Gastroesophageal sphincter (tissue), 4 donors: Measurements from ENCODE around the gene VEGFA. TPM values are rescaled to one million over a fixed set of nuclear protein-coding genes. Genes with fewer than 3 reads are reported as not detected.

Experiments
- ATAC-seq: fragments of 150-250 bp; one replicate; pipeline ENCODE4 v1.9.1; 2016; ENCODE audit warnings: mild to moderate bottlenecking, moderate library complexity
- H3K27ac ChIP-seq, 4 donors: fragments of 200-600 bp; sonication (generic) in 3 of 4; 1 replicate in 3 of 4; 2 replicates in 1 of 4; pipeline ENCODE4 v1.5.1; 2016 to 2019
- H3K27me3 ChIP-seq: fragments of 200-600 bp; sonication (generic); one replicate; pipeline ENCODE4 v1.5.1; 2019
- H3K36me3 ChIP-seq, 2 donors: fragments of 200-600 bp; sonication (generic); one replicate each; pipeline ENCODE4 v1.5.1; 2019; ENCODE audit warnings: control low read depth in 1 of 2
- H3K4me1 ChIP-seq, 3 donors: fragments of 200-600 bp; sonication (generic); 1 replicate in 2 of 3; 2 replicates in 1 of 3; pipeline ENCODE4 v1.5.1; 2016 to 2019; ENCODE audit warnings: control low read depth in 2 of 3
- H3K4me3 ChIP-seq, 2 donors: fragments of 200-600 bp; sonication (generic); one replicate each; pipeline ENCODE4 v1.5.1; 2019; ENCODE audit warnings: mild to moderate bottlenecking in 1 of 2, moderate library complexity in 1 of 2
- H3K9me3 ChIP-seq, 3 donors: fragments of 200-600 bp; sonication (generic); one replicate each; pipeline ENCODE4 v1.5.1; 2017 to 2019; ENCODE audit warnings: control low read depth in 2 of 3
- CTCF ChIP-seq, 4 experiments: fragments of 200-600 bp in 2 of 4; fragments of 450-650 bp in 2 of 4; sonication (generic) in 1 of 4; IDR thresholded peaks; one replicate each; pipeline ENCODE4 v1.5.1; 2017 to 2019; ENCODE audit warnings: antibody characterized with exemption in 4 of 4, mild to moderate bottlenecking in 2 of 4, moderate library complexity in 2 of 4
- EP300 ChIP-seq: sonication (generic); formaldehyde crosslinking; IDR thresholded peaks from one replicate; pipeline ENCODE4 v1.6.1; 2017; ENCODE audit warnings: antibody characterized with exemption, mild to moderate bottlenecking
- POLR2A ChIP-seq, 2 donors: fragments of 450-650 bp; IDR thresholded peaks; one replicate each; pipeline ENCODE4 v1.6.1; 2017; ENCODE audit warnings: antibody characterized with exemption in 2 of 2, mild to moderate bottlenecking in 2 of 2, moderate library complexity in 1 of 2
- POLR2AphosphoS5 ChIP-seq: sonication (generic); formaldehyde crosslinking; IDR thresholded peaks from one replicate; pipeline ENCODE4 v1.6.1; 2017; ENCODE audit warnings: antibody characterized with exemption
- WGBS, 2 donors: methylation state at CpG; one replicate each; pipeline ENCODE4 v1.1.5; 2018; ENCODE audit warnings: low coverage in 1 of 2; 5-methylcytosine and 5-hydroxymethylcytosine counted together
- total RNA-seq, 4 donors: library from RNA; depleted of rRNA; stranded (reverse); fragments of >200 nt; gene quantifications; one replicate each; pipeline ENCODE4 v1.1.0, GENCODE V29; 2016

VEGFA gene
- total RNA-seq, 4 donors from 2014 or later = 32.2 to 66.2 (median 40.1) TPM

DNA sequence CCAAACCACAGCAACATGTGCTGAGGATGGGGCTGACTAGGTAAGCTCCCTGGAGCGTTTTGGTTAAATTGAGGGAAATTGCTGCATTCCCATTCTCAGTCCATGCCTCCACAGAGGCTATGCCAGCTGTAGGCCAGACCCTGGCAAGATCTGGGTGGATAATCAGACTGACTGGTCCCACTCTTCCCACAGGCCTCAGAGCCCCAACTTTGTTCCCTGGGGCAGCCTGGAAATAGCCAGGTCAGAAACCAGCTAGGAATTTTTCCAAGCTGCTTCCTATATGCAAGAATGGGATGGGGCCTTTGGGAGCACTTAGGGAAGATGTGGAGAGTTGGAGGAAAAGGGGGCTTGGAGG is 1.5 kb upstream of the VEGFA start:
- no peak for ATAC-seq
- Histone ChIP-seq H3K36me3 (no peaks in the 10 kb centered on the region), H3K9me3 (no peaks in the 10 kb centered on the region), H3K4me3 (no peak overlapping the region), H3K27ac (no peak overlapping the region), H3K27me3 (no peaks in the 10 kb centered on the region), H3K4me1 (peaks cover 0 to 34% (median 3%) of the 10 kb centered on the region in 3 donors)
- 40 to 67% methylated on average over 1 of the region's 1 CpG for WGBS, 2 donors
- TF ChIP-seq POLR2A (IDR thresholded peaks at IDR 0.05) (no peak), POLR2AphosphoS5 (no peak), EP300 (no peak), CTCF (IDR thresholded peaks at IDR 0.05) (no peak)

- TF ChIP-seq CTCF (IDR thresholded peaks at IDR 0.05) = no peak
- H3K4me1 ChIP-seq = peaks cover under 1 to 40% (median 8%) of the 10 kb centered on the region in 3 donors
- H3K27ac ChIP-seq = peak overlapping the region in 3 of 4 donors; percentile 98 to 99 (median 98)
- H3K36me3 ChIP-seq = no peaks in the 10 kb centered on the region
- WGBS, 2 donors = 18% methylated on average over 2 of the region's 8 CpGs; no CpG with 5 or more reads in 1 of the 2 donors
- H3K27me3 ChIP-seq = no peaks in the 10 kb centered on the region
- H3K4me3 ChIP-seq = peak overlapping the region in 1 of 2 donors; percentile 92
- no peak for ATAC-seq
- no peaks in the 10 kb centered on the region for H3K9me3 ChIP-seq
These were observed 957 bp upstream of the VEGFA start for GRCh38 chr6:43768983-43769525.

GRCh38 chr6:43770372-43771209 is 580 bp downstream of the VEGFA start:
- no peaks in the 10 kb centered on the region for H3K27me3 ChIP-seq
- H3K9me3 ChIP-seq = no peaks in the 10 kb centered on the region
- WGBS, 2 donors = 0% methylated on average over 2 to 11 of the region's 84 CpGs
- TF ChIP-seq CTCF (IDR thresholded peaks at IDR 0.05) (no peak), EP300 (no peak), POLR2AphosphoS5 (no peak), POLR2A (IDR thresholded peaks at IDR 0.05) (peak; percentile 58 to 67)
- peak; percentile 16 for ATAC-seq
- peaks cover 3 to 56% (median 22%) of the 10 kb centered on the region in 3 donors for H3K4me1 ChIP-seq
- no peaks in the 10 kb centered on the region for H3K36me3 ChIP-seq
- H3K27ac ChIP-seq = peak overlapping the region; percentile 93 to 99 (median 98)
- H3K4me3 ChIP-seq = peak overlapping the region; percentile 73 to 92

- no CpG with 5 or more reads among the region's 66 CpGs for WGBS, 2 donors
- Histone ChIP-seq H3K27ac (peak overlapping the region; percentile 93 to 99 (median 98)), H3K36me3 (peaks cover 0 to 2% of the 10 kb centered on the region in 2 donors), H3K9me3 (no peaks in the 10 kb centered on the region), H3K27me3 (no peaks in the 10 kb centered on the region), H3K4me3 (peak overlapping the region; percentile 73 to 92), H3K4me1 (peaks cover 3 to 63% (median 22%) of the 10 kb centered on the region in 3 donors)
- TF ChIP-seq POLR2A (IDR thresholded peaks at IDR 0.05) = no peak
- TF ChIP-seq POLR2AphosphoS5 = peak; percentile 34
- TF ChIP-seq EP300 = no peak
- TF ChIP-seq CTCF (IDR thresholded peaks at IDR 0.05) = peak in 1 of 4 experiments; percentile 32
- ATAC-seq = peak; percentile 29
These were observed 1.3 kb downstream of the VEGFA start for GRCh38 chr6:43771210-43771857.
